HG03025 (cell line): ENCODE data around the gene BRSK1.
A peak's percentile ranks its signal among the peaks of the same experiment; 100 is the strongest.
"Not testable (repeated sequence)": the region's sequence is repeated elsewhere in the genome, so short reads cannot be mapped to it uniquely, and the experiment has no call there.

Source experiments
- ATAC-seq: cut with Tn5 transposase; IDR thresholded peaks from one replicate; pipeline ENCODE4 v1.9.1; 2021; ENCODE audit warnings: mild to moderate bottlenecking, moderate library complexity; ENCODE audit not compliant: unreplicated experiment, low FRiP score

BRSK1 gene

DNA sequence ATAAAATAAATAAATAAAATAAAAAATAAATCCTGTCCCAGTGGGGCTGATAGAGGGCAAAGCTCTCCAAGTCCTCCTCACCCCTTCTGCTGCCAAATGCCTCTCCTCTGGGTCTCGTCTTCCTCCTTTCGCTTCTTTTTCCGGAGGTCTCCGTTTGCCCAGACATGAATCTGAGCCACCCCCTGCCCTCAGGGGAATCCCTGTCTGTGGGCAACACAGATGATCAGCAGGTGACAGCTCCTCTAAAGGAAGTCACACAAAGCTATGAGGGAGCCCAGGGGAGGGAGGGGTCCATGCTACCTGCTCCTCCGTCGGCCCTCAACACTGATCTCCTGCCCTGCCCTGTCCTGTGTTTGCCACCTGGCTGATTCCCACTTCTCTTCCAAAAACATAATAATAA, 40.9 kb downstream of the BRSK1 start:
- no peak for ATAC-seq

DNA sequence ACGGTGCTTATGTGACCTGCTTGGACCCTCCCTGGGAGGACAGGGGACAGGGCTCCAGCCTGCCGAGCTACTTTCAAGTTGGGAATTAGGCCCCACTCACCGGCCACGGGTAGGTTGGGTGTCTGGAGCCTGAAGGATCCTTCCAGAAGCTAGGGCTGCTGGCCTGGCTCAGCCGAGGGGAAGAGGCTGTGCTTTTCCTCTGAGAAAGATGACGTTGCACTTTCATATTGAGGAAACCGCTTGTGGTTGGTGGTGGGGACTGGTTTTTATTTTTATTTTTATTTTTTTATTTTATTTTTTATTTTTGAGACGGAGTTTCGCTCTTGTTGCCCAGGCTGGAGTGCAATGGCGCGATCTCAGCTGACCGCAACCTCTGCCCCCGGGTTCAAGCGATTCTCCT, 41.4 kb downstream of the BRSK1 start, which contains the start of gene TMEM150B:
Gene TMEM150B, minus strand, starts transcription at position 170 of the 400 bp plus-strand sequence. CDS start 4,305 bp downstream, outside the sequence.
- ATAC-seq, result no peak

DNA sequence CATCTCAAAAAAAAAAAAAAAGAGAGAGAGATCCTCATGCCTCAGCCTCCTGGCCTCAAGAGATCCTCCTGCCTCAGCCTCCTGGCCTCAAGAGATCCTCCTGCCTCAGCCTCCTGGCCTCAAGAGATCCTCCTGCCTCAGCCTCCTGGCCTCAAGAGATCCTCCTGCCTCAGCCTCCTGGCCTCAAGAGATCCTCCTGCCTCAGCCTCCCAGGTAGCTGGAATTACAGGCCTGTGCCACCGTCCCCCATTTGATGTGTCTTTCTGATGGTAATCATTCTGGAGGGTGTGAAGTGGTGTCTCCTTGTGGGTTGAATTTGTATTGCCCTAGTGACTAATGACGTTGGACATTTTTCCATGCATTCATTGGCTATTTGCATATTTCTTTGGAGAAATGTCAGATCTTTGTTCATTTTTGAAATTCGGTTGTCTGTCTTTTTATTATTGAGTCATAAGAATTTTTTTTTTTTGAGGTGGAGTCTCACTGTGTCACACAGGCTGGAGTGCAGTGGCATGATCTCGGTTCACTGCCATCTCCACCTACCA, 45.0 kb downstream of the BRSK1 start:
- not testable (repeated sequence) for ATAC-seq

DNA sequence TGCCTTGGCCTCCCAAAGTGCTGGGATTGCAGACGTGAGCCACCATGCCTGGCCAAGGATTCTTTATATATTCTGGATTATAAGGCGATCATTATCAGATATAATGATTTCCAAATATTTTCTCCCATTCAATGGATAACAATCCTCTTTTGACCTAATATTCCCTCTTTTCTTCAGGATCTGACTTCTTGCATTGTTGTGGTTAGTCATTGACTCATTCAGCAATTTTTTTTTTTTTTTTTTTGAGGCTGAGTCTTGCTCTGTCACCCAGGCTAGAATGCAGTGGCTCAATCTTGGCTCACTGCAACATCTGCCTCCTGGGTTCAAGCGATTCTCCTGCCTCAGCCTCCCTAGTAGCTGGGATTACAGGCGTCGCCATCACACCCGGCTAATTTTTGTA, 46.0 kb downstream of the BRSK1 start:
- ATAC-seq, result not testable (repeated sequence)

DNA sequence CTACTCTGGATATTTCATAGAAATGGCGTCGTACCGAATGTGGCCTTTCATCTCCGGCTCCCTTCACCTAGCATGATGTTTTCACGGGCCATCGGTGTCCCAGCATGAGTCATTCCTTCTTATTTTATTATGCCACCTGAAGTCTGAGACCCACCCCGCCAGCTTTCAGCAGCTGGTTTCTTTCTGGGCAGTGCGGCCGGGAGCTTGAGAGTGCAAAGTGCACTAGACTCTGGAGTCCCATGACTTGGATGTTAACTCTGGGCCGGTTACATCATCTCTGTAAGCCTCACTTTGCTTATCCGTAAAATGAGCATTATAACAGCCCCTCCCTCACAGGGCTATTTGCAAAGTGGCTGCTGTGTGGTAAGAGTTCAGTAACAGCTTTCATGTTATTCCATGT, 50.1 kb downstream of the BRSK1 start:
- ATAC-seq, result no peak

DNA sequence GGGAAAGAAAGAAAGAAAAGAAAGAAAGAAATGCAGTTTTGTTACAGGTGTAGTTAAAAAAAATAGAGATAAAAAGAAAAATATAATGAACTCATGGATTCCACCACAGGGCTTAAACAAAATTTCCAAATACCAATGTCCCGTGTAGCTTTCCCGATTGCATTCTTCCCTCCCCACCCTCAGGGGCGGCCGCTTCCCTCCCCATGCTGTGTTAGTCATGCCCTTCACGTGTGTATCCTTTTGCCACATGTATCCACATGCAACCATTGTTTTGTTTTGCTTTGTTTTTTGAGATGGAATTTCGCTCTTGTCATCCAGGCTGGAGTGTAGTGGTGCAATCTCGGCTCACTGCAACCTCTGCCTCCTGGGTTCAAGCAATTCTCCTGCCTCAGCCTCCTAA, 52.3 kb downstream of the BRSK1 start:
- ATAC-seq, result no peak

DNA sequence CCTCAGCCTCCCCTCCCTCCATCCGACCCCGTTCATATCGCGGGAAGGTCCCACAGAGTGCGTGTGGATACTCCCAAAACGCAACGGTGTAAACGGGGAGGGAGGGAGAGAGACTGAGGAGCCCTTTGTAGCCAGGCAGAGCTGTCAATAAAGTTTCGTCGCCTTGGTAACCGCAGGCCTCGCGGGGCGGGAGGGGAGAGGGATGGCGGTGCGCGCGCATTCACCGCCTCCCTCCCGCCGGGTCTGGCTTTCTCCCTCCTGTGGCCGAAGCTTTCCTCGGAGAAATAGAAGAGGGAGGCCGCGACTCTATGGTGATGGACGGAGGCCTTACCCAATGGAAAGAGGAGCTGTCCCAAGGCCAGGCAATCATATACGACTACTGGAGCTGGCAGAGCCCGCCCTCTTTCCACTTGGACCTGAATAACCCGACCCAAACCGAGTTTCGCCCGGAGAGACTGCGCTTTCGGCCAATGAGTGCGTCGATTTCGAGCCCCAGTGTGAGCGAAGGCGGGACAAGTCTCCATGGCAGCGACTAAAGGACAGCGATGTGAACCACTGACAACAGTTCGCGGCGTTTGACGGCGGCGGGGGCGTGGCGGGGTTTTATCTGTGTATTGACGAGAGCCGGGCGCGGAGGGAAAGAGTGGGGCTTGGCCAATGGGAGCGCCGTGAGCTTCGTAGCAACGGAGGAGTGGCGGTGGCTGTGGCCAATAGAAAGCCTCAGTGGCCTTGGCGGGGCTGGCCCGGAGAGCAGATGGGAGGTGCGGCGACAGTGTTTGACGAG, 55.5 kb downstream of the BRSK1 start, which contains the start of gene KMT5C:
Gene KMT5C, plus strand, starts transcription at position 772 of the 784 bp plus-strand sequence. CDS start 2,061 bp downstream, outside the sequence.
- ATAC-seq, result peak; percentile 86

DNA sequence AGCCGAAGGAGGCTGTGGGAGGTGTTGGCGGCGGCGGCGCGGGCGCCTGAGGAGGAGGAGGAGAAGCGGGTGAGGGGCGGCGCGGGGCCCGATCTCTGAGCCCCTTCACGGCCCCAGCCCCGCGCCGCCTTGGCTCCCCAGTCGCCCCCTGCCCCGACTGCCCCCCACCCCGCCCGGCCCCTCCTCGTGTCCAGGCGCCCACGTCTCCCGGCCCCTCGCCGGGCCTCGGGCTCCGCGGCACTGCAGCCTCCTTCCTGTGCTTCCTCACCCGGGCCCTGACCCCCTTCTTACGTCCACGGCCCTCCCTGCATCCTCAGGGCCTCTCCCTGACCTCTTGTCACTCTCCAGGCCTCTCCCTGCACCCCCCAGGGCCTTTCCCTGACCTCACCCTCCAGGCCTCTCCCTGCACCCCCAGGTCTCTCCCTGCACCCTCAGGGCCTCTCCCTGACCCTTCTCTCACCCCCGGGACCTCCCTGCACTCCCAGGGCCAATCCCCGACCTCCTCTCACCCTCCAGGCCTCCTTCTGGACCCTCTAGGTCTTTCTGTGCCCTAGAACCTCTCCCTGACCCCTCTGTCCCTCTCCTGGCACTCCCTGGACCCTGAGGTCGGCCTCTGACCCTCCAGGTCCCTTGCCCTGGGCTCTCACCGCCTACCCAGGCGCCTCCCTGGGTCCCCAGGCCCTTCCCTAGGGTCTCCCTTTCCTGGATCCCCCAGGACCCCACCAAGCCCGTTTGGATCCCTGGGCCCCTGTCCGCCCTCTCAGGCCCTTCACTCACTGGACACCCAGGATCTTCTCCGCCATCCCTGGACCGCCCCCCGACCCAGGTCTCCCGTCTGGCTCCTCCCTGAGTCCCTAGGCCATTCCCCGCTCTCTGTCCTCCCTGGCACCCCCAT, 56.3 kb downstream of the BRSK1 start:
- ATAC-seq, result no peak

DNA sequence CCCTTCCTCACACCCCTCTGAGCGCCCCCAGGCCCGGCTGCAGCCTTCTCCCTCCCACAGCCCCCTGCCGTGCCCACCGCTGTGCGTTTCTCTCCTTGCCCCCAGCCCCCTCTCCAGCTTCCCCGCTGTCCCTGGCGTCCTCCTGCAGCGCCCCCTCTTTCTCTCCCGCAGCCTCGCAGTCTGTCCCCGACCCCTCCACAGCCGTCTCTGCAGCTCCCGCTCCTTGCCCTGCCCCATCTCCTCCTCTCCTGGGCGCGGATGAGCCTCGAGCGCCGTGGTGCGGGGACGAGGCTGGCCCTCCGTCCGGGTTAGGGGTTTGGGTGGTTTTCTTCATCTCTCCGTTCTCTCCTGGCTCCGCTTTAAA, 57.0 kb downstream of the BRSK1 start:
- no peak for ATAC-seq

DNA sequence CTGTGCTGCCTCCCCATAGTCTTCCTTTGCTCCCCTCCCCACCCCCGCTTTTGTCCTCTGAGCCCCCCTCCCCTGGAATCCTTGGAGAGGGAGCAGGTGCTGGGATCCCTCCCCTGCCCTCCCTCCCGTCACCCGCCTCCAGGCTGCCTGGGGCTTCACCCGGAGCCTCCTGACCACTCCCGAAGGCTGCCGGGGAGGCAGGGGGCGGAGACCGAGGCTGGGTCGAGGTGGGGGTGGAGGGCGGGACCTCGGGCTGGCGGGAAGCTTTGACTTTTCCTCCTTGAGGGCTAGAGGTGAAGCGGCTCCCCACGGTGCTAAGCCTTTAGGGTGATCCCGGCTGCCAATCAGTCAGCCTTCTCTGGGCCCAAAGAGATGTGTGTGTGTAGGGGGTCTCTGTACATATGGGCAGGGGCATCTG, 57.4 kb downstream of the BRSK1 start:
- ATAC-seq, result no peak

DNA sequence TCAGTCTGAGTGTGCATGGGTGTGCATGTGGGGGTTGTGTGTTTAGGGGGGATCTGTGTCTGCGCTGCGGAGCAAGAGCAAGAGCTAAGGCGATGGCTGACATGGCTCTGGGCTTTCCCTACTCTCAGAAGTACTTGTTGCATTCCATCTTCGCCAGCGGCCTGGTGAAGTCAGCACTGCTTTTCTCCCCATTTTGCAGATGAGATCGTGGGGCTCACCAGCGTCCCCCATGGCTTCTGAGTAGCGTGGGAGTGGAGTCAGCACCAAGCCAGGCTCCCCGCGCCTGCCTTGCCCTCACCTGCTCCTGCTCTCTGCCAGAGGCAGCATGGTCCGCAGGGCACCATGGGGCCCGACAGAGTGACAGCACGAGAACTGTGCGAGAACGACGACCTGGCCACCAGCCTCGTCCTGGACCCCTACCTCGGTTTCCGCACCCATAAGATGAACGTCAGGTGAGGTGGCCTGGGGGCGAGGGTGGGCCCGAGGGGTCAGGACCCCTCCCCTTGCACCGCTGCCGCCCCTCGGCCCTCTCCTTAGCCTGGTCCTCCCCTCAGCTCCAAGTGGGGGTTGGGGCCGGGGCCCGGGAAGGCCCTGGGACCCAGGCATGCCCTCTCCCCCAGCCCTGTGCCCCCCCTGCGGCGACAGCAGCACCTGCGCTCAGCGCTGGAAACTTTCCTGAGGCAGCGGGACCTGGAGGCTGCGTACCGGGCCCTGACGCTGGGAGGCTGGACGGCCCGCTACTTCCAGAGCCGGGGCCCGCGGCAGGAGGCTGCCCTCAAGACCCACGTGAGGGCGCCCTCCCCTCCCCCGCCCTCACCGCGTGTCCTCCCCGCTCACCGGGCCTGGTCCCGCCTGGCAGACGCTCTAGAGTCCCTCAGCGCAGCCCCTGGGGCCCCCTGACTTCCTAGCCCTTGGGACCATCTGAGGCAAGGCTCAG, 58.1 kb downstream of the BRSK1 start:
- ATAC-seq, result no peak

DNA sequence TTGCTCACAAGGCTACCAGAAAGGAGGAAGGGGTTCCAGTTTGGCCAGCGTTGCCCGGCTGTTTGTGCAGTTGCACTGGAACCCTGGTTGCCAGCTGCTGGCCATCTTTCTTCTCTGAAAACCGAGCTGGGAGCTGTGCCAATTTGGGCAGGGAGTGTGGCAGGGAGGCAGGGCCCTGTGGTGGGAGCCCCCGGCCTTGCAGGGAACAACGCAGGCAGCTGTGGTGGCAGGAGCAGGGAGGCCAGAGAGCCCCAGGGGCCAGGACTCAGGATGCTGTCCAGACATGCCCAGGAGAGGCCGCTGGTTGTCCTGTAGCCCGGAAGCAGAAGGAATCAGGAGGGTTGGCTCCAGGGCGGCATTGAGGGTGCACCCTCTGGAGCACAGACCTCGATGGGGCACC, 60.6 kb downstream of the BRSK1 start:
- no peak for ATAC-seq

DNA sequence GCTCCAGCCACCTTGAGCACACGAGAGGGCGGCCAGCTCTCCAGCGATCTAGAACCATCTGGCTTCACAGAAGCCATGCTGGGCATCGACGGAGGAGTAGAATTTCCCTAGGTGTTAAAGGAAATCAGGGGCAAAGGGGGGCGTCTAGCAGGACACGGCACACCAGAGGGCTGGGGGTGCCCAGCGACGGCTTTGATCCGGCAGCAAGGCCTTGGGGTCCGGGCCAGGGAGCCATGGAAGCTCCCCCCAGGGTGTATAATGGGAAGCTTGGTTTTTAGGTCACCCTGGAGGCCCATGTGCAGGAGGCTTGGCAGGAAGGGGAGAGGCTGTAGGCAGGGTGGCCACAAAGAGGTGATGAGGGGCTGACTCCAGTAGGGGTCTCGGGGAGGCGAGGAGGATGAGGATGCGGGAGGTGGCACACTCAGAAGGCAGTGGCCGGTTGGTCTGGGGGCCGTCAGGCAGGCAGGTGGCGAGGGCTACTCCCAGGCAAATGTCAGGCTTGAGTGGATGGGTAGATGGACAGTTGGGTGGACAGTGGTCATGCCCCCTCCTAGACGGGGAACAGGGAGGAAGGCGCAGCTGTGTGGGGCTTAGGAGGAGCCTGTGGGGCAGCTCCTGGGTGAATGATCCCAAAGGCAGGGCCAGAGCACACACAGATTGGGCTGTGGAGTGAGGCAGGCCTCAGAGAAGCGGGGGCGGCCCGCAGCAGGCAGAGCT, 61.5 kb downstream of the BRSK1 start:
- ATAC-seq, result no peak

DNA sequence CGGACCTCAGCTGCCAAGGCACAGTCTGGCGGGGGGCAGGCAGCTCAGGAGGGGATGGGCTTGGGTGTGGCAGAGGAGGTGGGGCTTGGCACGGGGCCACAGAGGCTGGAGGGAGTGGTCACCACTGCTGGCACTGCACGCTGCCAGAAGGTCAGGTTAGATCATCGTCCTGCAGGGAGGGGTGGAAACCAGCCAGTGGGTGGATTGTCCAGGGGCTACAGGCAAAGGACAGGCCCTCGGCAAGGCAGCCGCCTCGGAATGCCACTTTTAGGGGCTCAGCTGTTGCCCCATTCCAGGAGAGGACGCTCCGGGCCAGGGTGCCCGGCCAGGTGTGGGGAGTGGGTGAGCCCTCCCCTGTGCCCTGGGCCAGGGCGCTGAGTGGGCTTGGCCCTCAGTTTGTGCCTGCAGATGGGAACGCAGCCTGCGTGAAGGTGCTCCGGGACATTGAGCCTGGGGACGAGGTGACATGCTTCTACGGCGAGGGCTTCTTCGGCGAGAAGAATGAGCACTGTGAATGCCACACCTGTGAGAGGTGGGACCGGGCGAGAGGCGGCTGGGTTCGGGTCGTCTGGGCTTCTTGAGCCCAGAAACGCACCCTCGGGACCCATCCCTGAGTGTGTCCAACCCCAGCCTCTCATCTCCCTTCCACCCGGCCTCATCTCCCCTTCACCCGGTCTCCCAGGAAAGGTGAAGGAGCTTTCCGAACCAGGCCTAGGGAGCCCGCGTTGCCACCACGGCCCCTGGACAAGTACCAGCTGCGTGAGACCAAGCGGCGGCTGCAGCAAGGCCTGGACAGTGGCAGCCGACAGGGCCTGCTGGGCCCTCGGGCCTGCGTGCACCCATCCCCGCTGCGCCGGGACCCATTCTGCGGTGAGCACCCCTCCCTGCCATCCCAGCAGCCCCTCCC, 62.3 kb downstream of the BRSK1 start:
- ATAC-seq, result no peak

DNA sequence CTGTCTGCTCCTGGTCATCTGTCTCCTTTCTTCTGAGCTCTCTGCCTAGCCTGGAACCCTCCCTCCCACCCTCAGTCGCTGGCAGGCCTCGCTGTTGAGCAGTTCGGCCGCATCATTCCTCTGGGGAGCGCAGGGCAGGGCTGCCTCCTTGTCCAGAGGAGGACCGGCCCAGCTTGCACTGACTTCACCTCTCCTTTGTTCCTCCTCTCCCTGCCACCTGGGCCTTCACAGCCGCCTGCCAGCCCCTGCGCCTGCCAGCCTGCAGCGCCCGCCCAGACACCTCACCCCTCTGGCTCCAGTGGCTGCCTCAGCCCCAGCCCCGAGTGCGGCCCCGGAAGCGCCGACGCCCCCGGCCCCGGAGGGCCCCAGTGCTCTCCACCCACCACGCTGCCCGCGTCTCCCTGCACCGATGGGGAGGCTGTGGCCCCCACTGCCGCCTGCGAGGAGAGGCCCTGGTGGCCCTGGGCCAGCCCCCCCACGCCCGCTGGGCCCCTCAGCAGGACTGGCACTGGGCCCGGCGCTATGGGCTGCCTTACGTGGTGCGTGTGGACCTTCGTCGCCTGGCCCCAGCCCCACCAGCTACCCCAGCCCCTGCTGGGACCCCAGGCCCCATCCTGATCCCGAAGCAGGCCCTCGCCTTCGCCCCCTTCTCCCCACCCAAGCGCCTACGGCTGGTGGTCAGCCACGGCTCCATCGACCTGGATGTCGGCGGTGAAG, 63.1 kb downstream of the BRSK1 start:
- no peak for ATAC-seq

DNA sequence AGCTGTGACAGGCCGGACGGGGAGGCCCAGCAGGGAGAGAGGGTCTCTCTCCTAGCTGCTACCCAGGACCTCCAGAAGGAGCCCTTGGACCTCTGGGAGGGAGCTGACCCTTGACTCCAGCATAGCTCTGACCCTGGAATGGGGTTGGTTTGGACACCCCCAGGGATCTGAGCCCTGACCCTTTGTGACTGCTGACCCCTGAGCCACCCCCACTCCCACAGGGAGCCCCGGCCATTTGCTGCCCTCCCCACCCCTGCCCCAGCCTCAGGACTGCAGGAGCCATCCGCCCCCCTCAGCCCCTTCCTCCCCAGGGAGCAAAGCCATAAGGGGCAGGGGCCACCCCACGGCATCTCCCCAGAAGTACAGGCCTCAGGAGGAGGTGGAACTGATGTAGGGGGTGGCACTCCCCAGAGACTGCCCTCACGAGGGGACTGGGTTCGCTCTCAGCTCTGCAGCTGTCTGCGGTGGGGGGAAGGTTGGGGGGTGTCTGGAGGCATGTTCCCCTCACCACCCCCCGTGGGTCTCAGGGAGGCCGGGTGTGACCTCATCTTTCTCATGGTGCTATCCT, 63.7 kb downstream of the BRSK1 start:
- no peak for ATAC-seq

DNA sequence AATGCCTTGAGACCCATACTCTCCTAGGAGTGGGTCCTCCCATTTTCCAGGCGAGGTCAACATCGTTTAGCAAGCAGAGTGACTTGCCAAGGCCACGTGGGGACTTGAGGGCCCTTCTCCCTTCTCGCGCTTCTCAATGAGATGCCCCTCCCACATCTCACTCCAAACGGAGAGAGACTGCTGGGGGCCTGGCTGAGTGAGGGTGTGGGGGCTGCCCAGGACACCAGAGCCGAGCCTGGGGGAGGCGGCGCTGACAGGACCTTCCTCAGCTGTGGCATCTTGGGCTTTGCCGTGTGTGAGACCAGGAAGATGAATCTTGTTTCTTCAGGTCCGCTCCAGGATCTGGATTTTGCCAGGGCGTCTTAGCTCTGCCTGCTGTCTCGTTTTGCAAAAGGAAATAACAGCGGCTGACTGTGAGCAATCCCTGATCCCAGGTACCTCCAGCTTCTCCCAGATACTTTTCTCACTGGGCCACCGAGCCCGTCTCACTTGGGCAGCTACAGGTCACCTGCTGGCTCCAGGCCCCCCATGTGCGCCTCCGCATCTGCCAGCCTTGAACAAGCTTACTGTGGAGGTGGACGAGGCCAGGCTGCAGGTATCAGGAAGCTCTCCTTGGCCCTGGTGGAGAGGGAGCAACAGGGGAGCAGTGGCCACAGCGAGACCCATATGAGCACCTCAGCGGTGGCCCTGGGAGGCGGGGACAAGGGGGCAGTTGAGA, 64.7 kb downstream of the BRSK1 start:
- no peak for ATAC-seq
